Hepatocyte (in vitro differentiated cells): ENCODE measurements around the gene COMMD3.

Source experiments
- EZH2 ChIP-seq: fragments of 200-600 bp; sonication (generic); IDR thresholded peaks from 2 replicates; pipeline ENCODE4 v1.6.1; 2016; ENCODE audit warnings: antibody characterized with exemption, mild to moderate bottlenecking, borderline replicate concordance
- EZH2phosphoT487 ChIP-seq: fragments of 200-600 bp; sonication (generic); IDR thresholded peaks from one replicate; pipeline ENCODE4 v1.6.1; 2018; ENCODE audit warnings: antibody characterized with exemption, mild to moderate bottlenecking, low read depth, moderate library complexity; ENCODE audit not compliant: unreplicated experiment, severe bottlenecking
- TF ChIP-seq, protein P1 (sequence below): fragments of 200-600 bp; sonication (generic); IDR thresholded peaks from 2 replicates; pipeline ENCODE4 v1.5.1; 2016; ENCODE audit warnings: antibody characterized with exemption, mild to moderate bottlenecking; ENCODE audit not compliant: poor library complexity

DNA sequence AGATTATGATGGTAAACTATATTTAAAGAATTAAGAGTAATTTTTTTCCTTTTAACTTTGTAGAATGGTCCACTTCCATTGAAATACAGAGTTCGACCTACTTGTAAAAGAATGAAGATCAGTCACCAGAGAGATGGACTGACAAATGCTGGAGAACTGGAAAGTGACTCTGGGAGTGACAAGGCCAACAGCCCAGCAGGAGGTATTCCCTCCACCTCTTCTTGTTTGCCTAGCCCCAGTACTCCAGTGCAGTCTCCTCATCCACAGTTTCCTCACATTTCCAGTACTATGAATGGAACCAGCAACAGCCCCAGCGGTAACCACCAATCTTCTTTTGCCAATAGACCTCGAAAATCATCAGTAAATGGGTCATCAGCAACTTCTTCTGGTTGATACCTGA is 13.0 kb downstream of the COMMD3 start:
- TF ChIP-seq, protein P1, sequence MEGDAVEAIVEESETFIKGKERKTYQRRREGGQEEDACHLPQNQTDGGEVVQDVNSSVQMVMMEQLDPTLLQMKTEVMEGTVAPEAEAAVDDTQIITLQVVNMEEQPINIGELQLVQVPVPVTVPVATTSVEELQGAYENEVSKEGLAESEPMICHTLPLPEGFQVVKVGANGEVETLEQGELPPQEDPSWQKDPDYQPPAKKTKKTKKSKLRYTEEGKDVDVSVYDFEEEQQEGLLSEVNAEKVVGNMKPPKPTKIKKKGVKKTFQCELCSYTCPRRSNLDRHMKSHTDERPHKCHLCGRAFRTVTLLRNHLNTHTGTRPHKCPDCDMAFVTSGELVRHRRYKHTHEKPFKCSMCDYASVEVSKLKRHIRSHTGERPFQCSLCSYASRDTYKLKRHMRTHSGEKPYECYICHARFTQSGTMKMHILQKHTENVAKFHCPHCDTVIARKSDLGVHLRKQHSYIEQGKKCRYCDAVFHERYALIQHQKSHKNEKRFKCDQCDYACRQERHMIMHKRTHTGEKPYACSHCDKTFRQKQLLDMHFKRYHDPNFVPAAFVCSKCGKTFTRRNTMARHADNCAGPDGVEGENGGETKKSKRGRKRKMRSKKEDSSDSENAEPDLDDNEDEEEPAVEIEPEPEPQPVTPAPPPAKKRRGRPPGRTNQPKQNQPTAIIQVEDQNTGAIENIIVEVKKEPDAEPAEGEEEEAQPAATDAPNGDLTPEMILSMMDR, result no peak
- TF ChIP-seq EZH2 (no peak), EZH2phosphoT487 (no peak)
